HG03025 (cell line): Measurements from ENCODE around the gene MRLN.

Experiments used
- ATAC-seq: cut with Tn5 transposase; IDR thresholded peaks from one replicate; pipeline ENCODE4 v1.9.1; 2021; ENCODE audit warnings: mild to moderate bottlenecking, moderate library complexity; ENCODE audit not compliant: unreplicated experiment, low FRiP score

Gene MRLN

DNA sequence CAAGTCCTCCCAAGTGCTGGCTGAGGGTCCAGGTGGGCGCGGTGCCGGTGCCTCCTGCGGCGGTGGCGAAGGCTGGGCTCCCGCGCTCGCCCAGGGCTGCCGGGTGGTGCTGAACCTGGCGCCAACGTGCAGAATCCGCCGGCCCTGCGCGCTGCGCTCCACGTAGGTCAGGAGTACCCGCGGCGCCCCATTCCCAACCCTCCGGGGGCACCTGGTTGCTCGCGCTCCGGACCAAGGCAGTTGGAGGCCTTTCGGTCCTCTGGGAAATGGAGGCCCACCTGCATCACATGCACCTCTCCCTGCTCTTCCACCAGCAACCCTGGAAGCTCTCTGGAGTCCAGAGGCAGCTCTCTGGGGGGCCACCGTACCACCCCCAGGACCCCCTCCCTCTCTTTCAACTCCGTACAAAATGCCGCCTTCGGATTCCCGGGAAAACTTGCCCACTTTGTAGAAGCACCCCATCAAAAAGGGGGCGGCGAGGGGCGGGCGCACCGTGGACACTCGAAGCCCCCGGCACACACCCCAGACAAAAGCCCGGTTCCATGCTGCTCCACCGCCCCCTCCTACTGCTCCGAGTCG lies 44.4 kb downstream of the MRLN start:
- ATAC-seq, result no peak

DNA sequence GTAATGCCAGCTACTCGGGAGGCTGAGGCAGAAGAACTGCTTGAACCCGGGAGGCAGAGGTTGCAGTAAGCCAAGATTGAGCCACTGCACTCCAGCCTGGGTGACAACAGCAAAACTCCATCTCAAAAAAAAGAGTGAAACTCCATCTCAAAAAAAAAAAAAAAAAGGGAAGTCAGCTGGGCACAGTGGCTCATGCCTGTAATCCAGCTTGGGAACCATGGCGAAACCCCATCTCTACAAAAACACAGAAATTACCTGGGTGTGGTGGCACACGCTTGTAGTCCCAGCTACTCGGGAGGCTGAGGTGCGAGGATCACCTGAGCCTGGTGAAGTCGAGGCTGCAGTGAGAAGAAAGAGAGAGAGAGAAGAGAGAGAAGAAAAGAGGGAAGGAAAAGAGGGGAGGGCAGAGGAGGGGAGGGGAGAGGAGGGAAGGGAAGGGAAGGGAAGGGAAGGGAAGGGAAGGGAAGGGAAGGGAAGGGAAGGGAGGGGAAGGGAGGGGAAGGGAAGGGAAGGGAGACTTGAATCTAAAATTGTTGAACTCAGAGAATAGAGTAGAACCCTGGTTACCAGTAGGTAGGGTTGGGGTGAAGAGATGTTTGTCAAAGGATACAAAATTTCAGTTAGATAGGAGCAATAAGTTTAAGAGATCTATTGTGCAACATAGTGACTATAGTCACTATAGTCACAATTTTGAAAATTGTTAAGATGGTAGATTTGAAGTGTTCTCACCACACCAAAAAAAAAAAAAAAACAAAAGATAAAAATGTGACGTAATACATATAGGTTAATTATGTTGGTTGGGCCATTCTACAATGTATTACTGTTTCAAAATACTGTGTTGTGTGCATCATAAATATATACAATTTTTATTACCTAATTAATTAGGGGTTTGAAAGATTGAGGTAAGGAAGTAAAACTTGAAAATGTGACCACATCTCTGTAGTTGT lies 46.1 kb downstream of the MRLN start:
- ATAC-seq, result no peak

DNA sequence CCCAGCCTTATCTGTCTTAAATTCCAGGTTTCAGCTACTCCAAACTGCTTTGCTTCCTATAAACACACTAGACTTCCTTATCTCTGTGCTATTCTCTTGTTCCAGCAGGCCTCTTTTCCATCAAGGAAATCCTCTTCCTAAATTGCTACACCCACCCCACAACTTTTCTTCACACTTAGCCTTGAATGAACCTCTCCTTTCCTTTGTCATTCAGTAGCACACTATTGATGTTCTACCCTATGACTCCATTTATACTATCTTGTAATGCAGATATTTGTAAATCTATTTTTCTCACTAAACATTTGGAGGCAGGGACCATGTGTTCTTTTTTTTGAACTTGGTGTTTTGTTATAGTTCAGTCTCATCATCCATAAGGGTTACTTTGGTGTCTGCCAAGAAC lies 47.3 kb downstream of the MRLN start:
- no peak for ATAC-seq

DNA sequence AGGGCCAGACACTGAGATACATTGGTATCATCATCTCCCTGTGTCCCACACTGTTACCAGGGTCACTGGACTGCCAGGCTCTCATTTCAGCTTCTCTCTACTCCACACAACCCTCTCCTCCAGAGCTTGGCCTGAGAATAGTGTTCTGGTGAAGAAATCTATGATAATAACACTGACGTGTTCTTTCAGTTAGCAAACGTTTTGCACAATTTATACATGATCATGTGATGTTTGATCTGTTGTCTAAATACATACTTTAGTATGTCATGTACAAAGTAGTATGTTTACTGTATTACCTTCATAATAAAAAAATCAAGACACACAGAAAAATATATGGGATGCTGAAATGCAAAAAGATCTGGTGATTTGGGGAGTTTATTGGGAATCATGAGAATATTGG lies 48.6 kb downstream of the MRLN start:
- ATAC-seq, result no peak

DNA sequence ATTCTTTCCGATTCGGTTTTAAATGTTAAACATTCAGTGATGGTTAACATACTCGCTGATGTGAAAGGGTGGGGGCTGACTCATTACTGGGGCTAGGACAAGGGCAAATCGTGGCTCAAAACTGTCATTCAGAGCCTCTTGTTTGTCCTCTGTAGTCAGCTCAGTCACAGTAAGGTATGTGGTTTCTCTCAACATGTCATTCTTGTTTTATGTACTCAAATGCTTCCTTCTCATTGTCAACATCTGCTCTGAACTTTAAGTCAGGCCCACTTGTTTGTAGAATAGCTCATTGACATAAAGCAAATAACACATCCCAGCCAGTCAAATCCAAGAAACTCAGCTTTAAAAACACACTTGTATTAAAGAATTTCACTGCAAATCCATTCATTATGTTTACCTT lies 50.9 kb downstream of the MRLN start:
- ATAC-seq, result no peak

DNA sequence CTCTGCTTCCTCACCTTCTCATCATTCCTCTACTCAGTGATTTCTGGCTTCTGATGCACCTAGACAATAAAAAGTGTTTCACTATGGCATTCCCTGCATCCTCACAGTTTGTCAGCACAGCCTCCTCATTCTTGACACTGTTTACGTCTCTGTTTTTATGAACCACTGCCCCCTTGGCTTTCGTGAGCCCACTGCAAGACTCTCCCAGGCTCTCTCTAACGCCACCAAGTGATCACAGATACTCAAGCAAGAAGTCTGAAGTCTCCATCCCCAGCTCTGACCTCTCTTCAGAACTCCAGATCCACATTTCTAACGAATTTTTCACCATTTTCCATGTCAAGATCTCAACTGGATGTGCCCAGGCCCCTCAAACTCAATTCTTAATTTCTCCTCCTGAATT lies 52.5 kb downstream of the MRLN start:
- no peak for ATAC-seq

DNA sequence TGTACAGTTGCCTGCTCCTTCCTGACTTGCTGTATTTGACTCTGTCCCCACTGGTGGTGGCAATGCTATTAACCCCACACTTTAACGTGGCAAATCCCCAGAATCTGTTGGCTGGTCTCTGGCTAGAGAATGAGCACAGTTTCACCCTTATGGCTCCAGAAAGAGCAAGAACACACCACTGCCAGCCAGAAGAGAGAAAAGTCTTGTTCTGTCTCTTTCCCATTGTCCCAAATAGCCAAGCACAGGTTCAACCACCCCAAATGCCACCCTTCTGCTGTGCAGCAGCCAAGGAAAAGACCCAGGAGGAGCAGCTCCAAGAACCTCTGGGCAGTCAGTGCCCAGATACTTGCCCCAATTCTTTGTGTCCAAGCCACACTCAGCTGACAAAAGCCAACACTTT lies 54.9 kb downstream of the MRLN start:
- ATAC-seq, result no peak

DNA sequence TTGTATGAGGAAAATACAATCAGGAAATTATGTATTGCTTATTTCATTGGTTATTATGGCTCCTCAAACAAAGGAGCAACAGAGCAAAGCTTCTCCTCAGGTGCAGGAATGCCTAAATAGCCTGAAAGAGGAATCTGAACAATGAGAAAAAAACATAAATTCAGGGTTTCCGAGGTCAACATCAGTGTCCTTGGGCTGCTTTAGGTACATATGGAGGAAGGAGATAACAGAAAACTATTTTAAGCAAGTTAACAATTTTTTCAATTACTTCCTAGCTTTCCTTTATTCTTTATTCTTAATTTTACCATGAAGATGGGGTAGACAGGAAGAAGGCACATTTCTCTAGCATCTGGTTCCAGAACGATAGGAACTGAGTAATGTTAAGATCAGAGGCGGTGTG lies 57.6 kb downstream of the MRLN start:
- ATAC-seq, result no peak

DNA sequence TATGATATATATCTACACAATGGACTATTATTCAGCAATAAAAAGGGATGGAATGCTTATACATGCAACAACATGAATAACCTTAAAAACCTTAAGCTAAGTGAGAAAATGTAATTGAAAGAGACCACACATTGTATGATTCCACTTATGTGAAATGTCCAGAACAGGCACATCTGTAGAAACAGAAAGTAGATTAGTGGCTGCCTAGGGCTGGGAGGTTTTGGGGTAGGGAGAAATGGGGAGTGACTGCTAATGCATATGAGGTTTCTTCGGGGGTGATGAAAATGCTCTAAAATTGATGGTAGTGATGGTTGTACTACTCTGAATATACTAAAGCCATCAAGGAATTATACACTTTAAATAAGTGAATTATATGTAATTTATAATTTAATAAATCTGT lies 58.3 kb downstream of the MRLN start:
- no peak for ATAC-seq

DNA sequence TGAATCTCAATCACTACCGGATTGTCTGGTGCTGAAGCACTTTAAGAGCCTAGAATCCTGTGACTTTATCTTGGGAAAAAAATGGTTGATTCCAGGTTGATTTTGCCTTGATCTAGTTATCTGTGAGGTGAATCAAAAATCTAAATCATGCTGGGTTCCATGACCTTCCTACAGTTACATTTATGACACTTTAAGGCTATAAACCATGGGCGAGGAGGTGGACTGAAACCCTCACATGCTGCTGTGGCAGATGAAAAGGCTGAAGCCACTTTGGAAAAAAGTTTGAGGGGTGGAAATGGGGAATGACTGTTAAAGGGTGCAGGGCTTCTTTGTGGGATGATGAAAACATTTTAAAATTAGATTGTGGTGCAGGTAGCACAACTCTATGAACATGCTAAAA lies 61.1 kb downstream of the MRLN start:
- ATAC-seq, result no peak

DNA sequence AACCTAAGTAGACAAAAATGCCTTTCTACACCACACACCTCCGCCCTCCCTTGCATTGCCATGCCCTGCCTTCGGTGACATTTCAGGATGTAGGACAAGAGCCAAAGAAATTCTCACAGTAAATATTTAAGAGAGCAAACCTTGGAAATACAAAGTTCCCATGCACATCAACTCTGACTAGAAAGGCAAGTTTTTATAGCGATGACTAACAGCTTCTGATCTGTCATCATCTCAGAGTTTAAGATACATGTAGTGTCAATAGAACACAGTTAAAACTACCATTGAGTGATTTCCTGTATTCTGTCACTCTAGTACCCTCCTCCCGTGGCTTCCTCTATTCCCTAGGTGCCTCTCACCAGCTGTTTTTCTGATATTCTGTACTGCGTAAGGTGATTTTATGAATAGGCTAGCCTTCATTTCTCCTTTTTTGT lies 64.3 kb downstream of the MRLN start:
- ATAC-seq, result no peak

DNA sequence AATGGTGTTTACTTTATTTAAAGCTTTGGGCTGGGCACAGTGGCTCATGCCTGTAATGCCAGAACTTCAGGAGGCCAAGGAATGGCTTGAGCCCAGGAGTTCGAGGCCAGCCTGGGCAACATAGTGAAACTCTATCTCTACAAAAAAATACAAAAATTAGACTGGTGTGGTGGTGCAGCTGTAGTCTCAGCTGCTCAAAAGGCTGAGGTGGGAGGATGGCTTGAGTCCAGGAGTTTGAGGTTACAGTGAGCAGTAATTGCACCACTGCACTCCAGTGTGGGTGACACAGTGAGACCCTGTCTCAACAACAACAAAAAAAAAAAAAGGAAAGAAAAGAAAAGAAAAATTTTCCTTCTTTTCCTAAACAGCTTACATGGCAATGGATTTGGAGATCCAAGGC lies 65.6 kb downstream of the MRLN start:
- ATAC-seq, result no peak
